GM18868 (cell line): ENCODE data around the gene ADGRV1.
"Not testable (repeated sequence)": the region's sequence is repeated elsewhere in the genome, so short reads cannot be mapped to it uniquely, and the experiment has no call there.

Source experiments
- ATAC-seq: cut with Tn5 transposase; IDR thresholded peaks from one replicate; pipeline ENCODE4 v1.9.1; 2021; ENCODE audit warnings: mild to moderate bottlenecking, moderate library complexity; ENCODE audit not compliant: unreplicated experiment

ADGRV1 gene

GRCh38 chr5:91018712-91019371 lies 460.2 kb downstream of the ADGRV1 start:
- no peak for ATAC-seq

- ATAC-seq: no peak
Measured at GRCh38 chr5:91020065-91020800, 461.6 kb downstream of the ADGRV1 start.

DNA sequence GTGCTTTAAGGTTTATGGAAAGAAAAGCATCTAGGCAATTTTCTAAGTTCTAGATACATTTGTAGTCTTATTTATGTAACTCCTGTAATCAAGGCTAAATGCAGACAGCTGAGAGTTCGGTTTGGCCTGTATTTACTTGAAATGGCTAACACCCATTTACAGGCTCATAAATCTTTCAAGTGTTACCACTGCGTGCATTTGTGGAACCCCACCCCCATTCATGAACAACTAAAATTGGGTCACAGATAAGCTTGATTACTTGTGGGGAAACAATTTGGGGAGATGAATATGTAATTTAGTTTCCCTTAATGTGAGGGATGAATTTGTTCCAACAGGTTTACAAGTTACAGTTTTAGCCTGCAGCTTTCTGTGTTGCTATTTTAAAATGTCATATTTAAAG lies 463.9 kb downstream of the ADGRV1 start:
- ATAC-seq: no peak

DNA sequence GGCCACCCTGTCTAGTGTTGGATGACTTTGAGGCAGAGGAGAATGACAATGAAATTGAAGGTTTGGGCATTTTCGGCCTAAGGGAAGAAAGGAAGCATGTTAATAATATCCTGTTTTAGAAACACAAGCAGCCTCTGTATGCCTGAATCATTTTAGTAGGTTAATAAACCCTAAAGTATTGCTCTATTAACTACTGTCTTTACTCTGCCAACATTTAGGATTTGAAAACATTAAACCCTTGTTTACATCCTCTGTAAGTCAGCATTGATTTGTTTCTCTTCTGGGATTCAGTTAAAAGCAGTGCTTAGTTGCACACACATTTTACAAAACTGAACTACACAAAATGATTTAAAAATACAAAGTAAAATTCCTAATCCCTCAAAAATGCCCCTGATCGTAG lies 465.6 kb downstream of the ADGRV1 start:
- no peak for ATAC-seq

- ATAC-seq: no peak
Measured at GRCh38 chr5:91024727-91025126, 466.1 kb downstream of the ADGRV1 start.

- no peak for ATAC-seq
Measured at GRCh38 chr5:91025449-91025848, 466.9 kb downstream of the ADGRV1 start.

- ATAC-seq: no peak
Measured at GRCh38 chr5:91025956-91026355, 467.4 kb downstream of the ADGRV1 start.

DNA sequence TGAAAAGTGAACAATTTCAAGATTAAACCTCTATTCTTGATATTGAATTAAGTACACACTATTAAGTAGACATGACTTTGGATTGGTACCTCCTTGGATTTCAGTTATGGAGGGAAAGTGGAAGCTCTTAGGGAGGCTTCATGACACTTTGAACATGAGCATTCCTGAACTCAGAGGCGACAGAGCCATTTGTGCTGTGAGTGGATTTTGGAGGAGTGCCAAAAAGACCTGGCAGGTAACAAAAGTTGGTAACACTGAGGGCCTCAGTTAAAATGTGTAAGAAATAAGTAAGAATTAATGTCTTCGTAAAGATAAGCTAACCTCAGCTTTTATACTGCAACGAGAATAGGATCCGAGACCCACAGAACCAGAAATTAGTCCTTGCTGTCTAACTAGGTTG lies 467.9 kb downstream of the ADGRV1 start:
- ATAC-seq: no peak

- no peak for ATAC-seq
Measured at GRCh38 chr5:91027405-91028139, 469.0 kb downstream of the ADGRV1 start.

DNA sequence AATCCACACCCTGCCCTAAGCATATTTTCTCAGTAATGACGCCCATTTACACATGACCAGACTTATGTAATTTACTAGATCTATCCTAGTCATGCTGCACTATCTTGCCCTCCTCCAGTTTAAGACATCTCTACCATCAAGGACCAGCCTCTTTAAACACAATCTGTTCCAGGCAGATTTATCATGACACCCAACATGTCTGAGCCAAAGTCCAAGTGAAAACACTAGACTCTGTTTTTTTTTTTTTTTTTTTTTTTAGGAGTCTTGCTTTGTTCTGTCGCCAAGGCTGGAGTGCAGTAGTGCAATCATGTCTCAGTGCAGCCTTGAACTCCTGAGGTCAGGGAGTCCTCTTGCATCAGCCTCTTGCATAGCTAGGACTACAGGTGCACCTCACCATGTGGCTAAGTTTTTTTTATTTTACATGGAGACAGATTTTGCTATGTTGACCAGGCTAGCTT lies 469.9 kb downstream of the ADGRV1 start:
- ATAC-seq: no peak

DNA sequence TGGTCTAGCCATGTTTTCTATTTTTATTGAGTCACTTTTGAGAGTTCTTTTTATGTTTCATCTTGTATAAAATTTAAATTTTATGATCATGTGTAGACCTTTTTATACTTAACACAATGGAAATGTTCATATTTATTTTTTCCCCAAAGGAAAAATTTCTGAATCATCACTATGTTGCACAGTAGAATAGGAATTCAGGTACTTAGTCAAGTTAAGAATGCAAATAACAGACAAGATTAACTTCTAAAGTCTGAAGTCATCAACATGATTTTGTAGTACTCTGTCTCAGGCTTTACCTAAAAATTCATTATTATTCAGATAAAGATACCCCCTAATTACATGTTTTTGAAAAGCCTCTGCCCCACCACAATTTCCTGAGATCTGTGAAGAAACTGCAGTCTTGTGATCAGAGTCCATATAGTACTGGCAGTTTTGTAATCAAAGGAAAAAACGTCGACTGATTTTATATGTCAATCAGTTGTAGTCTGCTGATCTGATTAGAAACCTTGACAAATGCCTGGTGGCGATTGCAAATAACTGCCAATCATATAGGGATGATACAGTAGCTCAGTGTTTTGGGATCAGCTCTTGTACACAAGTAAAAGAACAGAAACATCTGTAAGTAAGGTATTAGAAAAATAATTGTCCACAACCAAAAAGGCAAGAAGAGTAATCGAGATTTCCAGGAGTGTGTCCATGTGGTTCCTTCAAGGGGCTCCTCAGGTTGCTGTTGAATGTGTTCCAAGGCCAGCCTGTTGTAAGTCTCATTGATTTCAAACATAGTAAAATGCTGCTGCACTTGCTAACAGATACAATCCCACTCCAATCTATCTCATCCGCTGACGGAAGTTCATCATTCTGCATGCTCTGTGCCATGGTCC lies 472.2 kb downstream of the ADGRV1 start:
- no peak for ATAC-seq

GRCh38 chr5:91031402-91031752 lies 472.8 kb downstream of the ADGRV1 start:
- no peak for ATAC-seq

- no peak for ATAC-seq
Measured at GRCh38 chr5:91032125-91032524, 473.5 kb downstream of the ADGRV1 start.

- no peak for ATAC-seq
Measured at GRCh38 chr5:91033370-91033769, 474.8 kb downstream of the ADGRV1 start.

DNA sequence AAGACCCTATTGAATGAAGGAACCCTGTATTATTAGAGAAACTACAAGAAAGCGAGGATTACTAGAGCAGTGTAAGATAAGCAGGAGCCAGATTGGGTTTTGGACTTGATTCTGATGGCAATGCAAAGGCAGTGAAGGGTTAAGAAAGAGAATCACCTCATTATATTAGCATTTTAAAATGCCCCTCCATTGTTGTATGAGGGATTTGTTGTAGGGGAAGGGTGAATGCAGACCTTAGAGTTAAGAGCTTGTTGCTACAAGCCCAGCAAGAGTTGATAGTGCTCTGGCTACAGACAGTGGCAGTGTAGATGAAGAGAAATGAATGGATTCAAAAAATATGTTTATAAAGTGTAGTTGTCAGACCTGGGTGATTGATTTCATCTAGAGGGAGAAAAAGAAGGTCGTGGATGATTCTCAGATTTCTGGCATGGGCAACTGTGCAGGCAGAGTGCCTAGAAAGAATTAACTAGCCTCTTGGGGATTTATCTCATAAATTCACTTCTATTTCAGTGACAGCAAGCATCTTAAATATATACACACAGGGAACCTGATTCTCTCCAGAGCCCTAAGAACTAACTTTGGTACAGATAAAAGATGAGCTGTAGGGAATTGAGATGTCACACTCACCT lies 479.7 kb downstream of the ADGRV1 start:
- no peak for ATAC-seq

DNA sequence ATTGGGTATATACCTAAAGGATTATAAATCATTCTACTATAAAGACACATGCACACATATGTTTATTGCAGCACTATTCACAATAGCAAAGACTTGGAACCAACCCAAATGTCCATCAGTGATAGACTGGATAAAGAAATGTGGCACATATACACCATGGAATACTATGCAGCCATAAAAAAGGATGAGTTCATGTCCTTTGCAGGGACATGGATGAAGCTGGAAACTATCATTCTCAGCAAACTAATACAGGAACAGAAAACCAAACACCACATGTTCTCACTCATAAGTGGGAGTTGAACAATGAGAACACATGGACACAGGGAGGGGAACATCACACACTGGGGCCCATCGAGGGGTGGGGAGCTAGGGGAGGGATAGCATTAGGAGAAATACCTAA lies 482.5 kb downstream of the ADGRV1 start:
- ATAC-seq: not testable (repeated sequence)

- no peak for ATAC-seq
Measured at GRCh38 chr5:91042247-91042935, 483.8 kb downstream of the ADGRV1 start.

- ATAC-seq: no peak
Measured at GRCh38 chr5:91042936-91043255, 484.3 kb downstream of the ADGRV1 start.

- no peak for ATAC-seq
Measured at GRCh38 chr5:91048073-91048472, 489.5 kb downstream of the ADGRV1 start.

- ATAC-seq: no peak
Measured at GRCh38 chr5:91049112-91049511, 490.5 kb downstream of the ADGRV1 start.
